ENCODE results near the gene SLC26A4. TPM values are rescaled to one million over a fixed set of nuclear protein-coding genes. Genes with fewer than 3 reads are reported as not detected.

The SLC26A4 gene
- total and polyA plus RNA-seq, 2 donors from 2014 or later, result 2.5 to 7.3 TPM

DNA sequence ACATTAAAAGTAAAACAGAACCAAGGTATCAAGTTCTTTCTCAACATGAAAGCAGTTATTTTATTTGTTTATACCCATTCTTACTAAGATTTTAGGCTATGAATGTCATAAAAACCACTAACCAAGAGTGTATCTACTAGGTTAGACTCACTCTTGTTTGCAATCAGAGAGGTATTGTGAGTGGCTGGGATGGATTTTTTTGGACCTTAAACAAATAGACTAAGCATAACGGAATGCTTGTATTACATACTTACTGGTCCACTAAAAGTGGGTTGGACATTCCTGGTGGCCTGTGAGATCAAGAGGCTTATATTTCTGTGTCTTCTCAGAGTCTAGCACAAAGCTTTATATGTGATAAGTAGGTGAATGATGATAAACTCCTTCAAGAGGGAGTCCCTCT is 50.7 kb downstream of the SLC26A4 start:
- no peaks in the 10 kb centered on the region for H3K4me1 ChIP-seq (ENCODE audit: control insufficient read depth in 2 of 3, insufficient read depth in 2 of 3, low read depth in 1 of 3, low read length in 3 of 3)
- DNase-seq (no peak), FAIRE-seq (no peak)
- TF ChIP-seq CTCF (IDR thresholded peaks at IDR 0.05; ENCODE audit: borderline replicate concordance, extremely low read depth, insufficient read depth), result no peak
- H3K27me3 ChIP-seq (ENCODE audit: control insufficient read depth, insufficient read depth, low read length), result no peaks in the 10 kb centered on the region
- intact Hi-C loops (cut with DNase I), result no loop called here
- H3K9ac ChIP-seq (ENCODE audit: low read length in 3 of 3), result no peak overlapping the region
- H3K27ac ChIP-seq (ENCODE audit: low read depth in 2 of 2, low read length in 2 of 2), result no peak overlapping the region
- H3K9me3 ChIP-seq (ENCODE audit: control insufficient read depth in 2 of 3, insufficient read depth in 1 of 3, low read length in 3 of 3), result no peaks in the 10 kb centered on the region
- no peaks in the 10 kb centered on the region for H3K36me3 ChIP-seq (ENCODE audit: control insufficient read depth in 2 of 3, insufficient read depth in 3 of 3, low read length in 3 of 3)
- H3K4me3 ChIP-seq (ENCODE audit: low read length in 3 of 3), result no peak overlapping the region

DNA sequence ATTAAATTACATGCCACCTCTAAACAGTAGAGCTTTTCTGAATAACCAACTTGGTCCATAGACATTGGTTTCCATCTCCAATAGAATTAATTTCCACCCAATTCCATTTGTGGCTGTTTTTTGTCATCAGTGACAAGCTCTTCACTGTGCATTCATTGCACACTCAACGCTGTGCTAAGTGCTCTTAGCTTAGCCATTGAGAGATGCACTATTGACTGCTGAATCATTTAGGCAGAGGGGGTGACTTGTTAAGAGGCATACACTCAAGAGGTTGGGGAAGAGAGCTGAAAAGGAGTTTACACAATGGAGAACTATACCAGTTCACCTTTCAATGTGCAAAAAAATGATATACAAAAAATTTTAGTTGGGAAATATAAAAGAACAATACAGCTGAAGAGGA is 51.4 kb downstream of the SLC26A4 start:
- TF ChIP-seq CTCF (IDR thresholded peaks at IDR 0.05; ENCODE audit: borderline replicate concordance, extremely low read depth, insufficient read depth), result no peak
- no peak for DNase-seq
- Histone ChIP-seq H3K27ac (ENCODE audit: low read depth in 2 of 2, low read length in 2 of 2) (no peak overlapping the region), H3K4me1 (ENCODE audit: control insufficient read depth in 2 of 3, insufficient read depth in 2 of 3, low read depth in 1 of 3, low read length in 3 of 3) (no peaks in the 10 kb centered on the region), H3K27me3 (ENCODE audit: control insufficient read depth, insufficient read depth, low read length) (no peaks in the 10 kb centered on the region), H3K4me3 (ENCODE audit: low read length in 3 of 3) (no peak overlapping the region), H3K9ac (ENCODE audit: low read length in 3 of 3) (no peak overlapping the region), H3K9me3 (ENCODE audit: control insufficient read depth in 2 of 3, insufficient read depth in 1 of 3, low read length in 3 of 3) (no peaks in the 10 kb centered on the region), H3K36me3 (ENCODE audit: control insufficient read depth in 2 of 3, insufficient read depth in 3 of 3, low read length in 3 of 3) (no peaks in the 10 kb centered on the region)
- intact Hi-C loops (cut with DNase I), result no loop called here
- FAIRE-seq, result no peak

DNA sequence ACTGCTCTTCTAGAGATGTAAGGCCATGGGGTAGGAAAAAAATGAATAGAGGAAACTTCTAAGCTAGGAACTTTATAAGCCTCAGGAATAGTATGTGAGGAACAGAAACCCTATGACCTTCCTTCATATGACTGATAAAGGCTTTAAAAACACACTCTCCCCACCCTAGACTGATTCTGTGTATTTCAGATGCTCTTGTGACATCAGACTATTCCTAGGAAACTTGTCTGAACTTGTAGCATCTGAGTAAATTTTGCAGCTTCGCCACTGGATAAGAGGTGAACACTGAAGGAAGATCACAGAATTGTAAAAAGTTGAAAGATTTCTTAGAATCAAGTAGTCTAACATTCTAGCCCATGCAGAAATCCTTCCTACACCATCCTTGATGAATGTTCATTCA is 52.3 kb downstream of the SLC26A4 start:
- no peak overlapping the region for H3K9ac ChIP-seq (ENCODE audit: low read length in 3 of 3)
- intact Hi-C loops (cut with DNase I), result no loop called here
- no peaks in the 10 kb centered on the region for H3K27me3 ChIP-seq (ENCODE audit: control insufficient read depth, insufficient read depth, low read length)
- no peak for DNase-seq
- H3K36me3 ChIP-seq (ENCODE audit: control insufficient read depth in 2 of 3, insufficient read depth in 3 of 3, low read length in 3 of 3), result no peaks in the 10 kb centered on the region
- no peaks in the 10 kb centered on the region for H3K9me3 ChIP-seq (ENCODE audit: control insufficient read depth in 2 of 3, insufficient read depth in 1 of 3, low read length in 3 of 3)
- FAIRE-seq, result no peak
- H3K4me1 ChIP-seq (ENCODE audit: control insufficient read depth in 2 of 3, insufficient read depth in 2 of 3, low read depth in 1 of 3, low read length in 3 of 3), result no peaks in the 10 kb centered on the region
- no peak overlapping the region for H3K4me3 ChIP-seq (ENCODE audit: low read length in 3 of 3)
- H3K27ac ChIP-seq (ENCODE audit: low read depth in 2 of 2, low read length in 2 of 2), result no peak overlapping the region
- no peak for TF ChIP-seq CTCF (IDR thresholded peaks at IDR 0.05; ENCODE audit: borderline replicate concordance, extremely low read depth, insufficient read depth)

- intact Hi-C loops (cut with DNase I), result no loop called here
- Histone ChIP-seq H3K27me3 (ENCODE audit: control insufficient read depth, insufficient read depth, low read length) (no peaks in the 10 kb centered on the region), H3K4me3 (ENCODE audit: low read length in 3 of 3) (no peak overlapping the region), H3K9ac (ENCODE audit: low read length in 3 of 3) (no peak overlapping the region), H3K27ac (ENCODE audit: low read depth in 2 of 2, low read length in 2 of 2) (no peak overlapping the region), H3K36me3 (ENCODE audit: control insufficient read depth in 2 of 3, insufficient read depth in 3 of 3, low read length in 3 of 3) (no peaks in the 10 kb centered on the region), H3K4me1 (ENCODE audit: control insufficient read depth in 2 of 3, insufficient read depth in 2 of 3, low read depth in 1 of 3, low read length in 3 of 3) (no peaks in the 10 kb centered on the region), H3K9me3 (ENCODE audit: control insufficient read depth in 2 of 3, insufficient read depth in 1 of 3, low read length in 3 of 3) (no peaks in the 10 kb centered on the region)
- FAIRE-seq (no peak), DNase-seq (no peak)
- TF ChIP-seq CTCF (IDR thresholded peaks at IDR 0.05; ENCODE audit: borderline replicate concordance, extremely low read depth, insufficient read depth), result no peak
These were observed 54.9 kb downstream of the SLC26A4 start for GRCh38 chr7:107715531-107715930.

Measured in kidney (tissue), 14 donors.